HG02943 (cell line): ENCODE measurements around the gene ZNF536.

ENCODE experiments used
- ATAC-seq: cut with Tn5 transposase; IDR thresholded peaks from one replicate; pipeline ENCODE4 v1.9.1; 2021; ENCODE audit warnings: mild to moderate bottlenecking, low read depth, moderate library complexity; ENCODE audit not compliant: unreplicated experiment

ZNF536 gene

GRCh38 chr19:30590596-30591229 is 218.5 kb downstream of the ZNF536 start:
- ATAC-seq, result no peak

GRCh38 chr19:30593356-30593755 is 221.2 kb downstream of the ZNF536 start:
- no peak for ATAC-seq

GRCh38 chr19:30593975-30594745 is 222.0 kb downstream of the ZNF536 start:
- ATAC-seq, result no peak

GRCh38 chr19:30596268-30596667 is 224.1 kb downstream of the ZNF536 start:
- ATAC-seq, result no peak

GRCh38 chr19:30596813-30597399 is 224.7 kb downstream of the ZNF536 start:
- ATAC-seq, result no peak

DNA sequence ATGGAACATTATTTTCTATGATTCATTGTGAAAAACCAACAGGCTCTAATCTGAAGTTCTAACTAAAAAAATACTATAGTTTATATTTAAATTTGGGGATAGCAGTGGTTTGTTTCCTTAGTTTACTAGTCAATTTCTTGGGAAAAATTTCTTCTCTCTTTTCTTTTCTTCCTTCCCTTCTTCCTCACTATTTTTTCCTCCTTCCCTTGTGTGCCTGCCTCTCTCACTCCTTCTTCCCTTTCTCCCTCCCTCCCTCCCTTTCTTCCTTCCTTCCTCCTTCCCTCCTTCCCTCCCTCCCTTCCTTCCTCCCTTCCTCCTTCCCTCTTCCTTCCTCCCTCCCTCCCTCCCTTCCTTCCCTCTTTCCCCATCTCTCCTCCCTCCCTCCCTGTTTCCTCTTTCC is 226.5 kb downstream of the ZNF536 start:
- no peak for ATAC-seq

DNA sequence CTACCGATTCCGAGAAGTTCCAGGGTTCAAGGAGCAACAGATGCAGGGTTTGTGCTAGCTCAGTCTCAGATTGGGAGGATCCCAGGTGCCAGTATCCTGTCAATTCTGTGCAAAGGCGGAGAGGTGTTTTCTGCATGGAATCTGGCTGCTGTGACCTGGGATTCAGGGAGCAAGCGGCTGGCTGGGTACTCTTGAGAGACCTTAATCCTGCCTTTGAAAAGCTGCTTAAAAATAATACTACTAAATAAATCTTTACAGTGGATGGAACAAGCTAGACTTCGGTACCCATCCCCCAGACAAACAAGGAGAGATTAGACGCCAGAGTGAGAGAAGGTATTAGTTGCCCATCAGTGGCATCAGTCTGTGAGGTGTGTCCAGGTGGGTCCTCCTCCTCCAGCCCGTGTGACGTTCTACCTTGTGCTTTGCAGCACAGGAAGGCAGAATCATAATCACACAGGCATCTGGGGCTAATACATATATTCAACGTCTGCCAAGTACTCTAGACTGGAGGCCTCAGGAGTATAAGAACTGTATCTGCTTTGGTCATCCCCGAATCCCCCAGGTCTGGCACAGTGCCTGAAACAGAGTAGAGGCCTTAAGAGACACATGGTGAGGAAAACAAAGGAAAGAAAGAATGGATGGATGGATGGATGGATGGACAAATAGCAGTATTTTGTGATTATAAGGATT is 230.6 kb downstream of the ZNF536 start:
- ATAC-seq, result no peak

GRCh38 chr19:30604657-30605056 is 232.5 kb downstream of the ZNF536 start:
- no peak for ATAC-seq

- no peak for ATAC-seq
Observed at GRCh38 chr19:30605333-30605732, 233.1 kb downstream of the ZNF536 start.

DNA sequence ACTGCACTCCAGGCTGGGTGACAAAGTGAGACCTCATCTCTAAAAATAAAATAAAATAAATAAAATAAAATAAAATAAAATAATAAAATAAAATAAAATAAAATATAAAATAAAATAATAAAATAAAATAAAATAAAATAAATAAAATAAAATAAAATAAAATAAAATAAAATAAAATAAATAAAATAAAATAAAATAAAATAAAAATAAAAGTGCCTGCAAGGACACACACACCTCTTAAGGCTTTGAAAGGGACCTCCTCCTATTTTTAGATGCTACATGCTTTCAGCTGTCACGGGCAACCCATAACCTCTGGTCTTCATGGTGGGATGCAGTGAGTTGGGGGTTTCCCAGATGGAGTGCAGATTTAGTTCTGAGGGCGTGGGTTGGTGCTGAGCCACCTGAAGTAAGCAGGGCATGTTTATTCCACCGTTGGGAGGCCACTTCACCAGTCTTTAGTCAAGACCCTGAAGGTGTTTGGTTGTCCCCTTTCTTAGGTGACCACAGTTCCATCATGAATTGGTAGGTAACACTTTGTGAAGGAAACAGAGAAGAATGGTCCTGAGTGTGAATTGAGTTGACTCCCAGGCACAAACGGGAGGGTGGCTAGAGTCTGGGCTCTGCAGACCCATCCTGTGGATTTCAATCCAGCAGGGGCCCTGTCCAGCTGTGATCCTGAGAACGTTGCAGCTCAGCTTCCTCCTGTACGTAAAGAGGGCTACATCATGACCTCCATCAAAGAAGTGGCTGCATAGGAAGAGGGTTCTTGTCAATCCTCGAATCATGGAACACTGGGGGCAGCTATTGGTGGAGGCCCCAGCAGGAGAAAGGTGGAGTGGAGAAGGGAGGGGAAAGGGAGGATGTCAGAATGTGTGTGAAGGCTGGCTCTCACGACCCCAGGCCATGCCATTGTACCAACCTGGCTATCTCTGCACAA is 234.2 kb downstream of the ZNF536 start:
- no peak for ATAC-seq
